ENCODE measurements around the gene CFAP74.

CFAP74 gene

DNA sequence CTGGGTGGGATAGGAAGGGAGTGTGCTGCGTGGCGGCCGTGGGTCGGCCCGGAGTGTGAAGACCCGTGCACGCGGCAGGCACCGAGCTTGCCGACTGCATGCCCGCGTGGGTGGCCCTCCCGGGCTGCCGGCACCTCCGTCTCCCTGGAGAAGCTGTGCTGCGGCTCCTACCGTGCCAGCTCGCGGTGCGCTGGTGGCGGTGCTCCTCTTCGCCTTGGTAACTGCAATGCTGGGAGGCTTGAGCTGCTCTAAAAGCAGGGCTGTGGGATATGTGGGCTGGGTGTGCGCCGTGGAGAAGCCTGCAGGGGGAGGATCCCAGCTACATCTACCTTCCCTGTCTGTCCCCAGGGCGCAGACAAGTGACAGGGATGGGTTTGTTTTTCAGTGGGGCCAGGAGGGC lies 18.0 kb upstream of the CFAP74 start:
- no peak for DNase-seq (ENCODE audit: low read depth)

DNA sequence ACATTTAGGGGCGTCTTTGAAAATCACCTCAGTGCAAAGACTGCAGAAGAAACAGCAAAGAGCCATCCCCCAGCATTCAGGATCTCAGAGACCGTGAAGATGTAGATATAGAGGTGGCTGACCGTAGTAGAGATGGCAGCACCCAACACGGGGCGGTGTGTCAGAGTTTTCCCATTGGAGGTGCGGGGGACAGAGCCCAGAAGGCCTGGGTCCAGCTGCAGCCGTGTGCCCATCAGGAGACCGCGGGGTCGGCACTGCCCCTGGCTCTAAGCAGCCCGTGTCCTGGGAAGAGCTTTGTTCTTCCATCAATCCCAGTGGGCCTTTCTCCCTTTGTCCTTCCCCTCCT lies 16.7 kb upstream of the CFAP74 start:
- DNase-seq (ENCODE audit: low read depth), result no peak

DNA sequence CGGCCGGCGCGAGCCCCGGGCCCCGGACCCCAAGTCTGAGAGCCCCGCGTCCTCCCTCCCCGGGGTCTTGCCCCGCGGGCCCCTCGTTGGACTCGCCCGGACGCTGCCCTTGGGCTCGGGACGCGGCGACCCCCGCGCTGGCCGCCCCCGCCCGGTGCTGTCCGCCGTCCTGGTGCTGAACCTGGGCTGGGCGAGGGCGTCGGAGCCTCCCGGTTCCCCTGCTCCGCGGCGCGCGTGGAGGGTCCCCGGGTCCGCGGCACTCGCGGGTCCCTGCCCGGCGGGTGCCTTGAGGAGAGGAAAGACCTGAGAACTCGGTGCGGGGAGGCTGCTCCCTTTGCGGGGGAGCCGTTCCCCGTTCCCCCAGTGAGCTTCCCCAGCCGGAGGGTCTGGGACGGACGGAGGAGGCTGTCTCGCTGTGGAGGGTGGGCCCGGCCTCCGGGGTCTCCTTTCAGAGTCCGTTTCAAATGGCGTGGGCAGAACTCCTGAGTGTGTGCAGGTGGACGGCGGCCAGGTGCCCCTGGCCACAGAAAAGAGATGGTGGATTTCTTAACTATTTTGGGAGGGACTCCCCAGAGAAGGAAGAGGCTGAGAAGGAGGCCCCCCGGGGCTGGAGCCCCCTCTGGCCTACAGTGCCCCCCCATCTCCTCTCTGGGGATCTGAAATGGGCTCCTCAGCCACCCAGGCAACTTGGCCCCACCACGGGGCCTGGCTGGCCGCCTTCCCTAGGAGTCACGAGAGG lies 16.2 kb upstream of the CFAP74 start:
- no peak for DNase-seq (ENCODE audit: low read depth)

DNA sequence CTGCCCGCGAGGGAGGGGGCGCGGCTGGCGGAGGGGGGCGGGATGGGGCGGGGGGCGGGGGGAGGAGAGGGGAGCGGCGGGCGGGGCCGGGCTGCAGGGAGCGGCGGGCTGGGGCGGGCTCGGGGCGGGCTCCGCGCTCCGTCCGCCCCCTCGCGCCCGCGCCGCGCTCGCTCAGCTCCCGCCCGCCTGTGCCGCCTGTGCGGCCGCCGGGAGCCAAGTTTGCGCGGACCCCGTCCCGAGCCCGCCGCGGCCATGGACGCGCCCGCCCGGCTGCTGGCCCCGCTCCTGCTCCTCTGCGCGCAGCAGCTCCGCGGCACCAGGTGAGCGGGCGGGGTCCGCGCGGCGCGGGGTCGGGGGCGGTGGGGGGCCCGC lies 15.6 kb upstream of the CFAP74 start, which contains the start of gene GABRD:
TSS of gene GABRD (plus strand) at position 174 of the 372 bp plus-strand sequence. CDS start at position 253, 79 bp downstream.
- no peak for DNase-seq (ENCODE audit: low read depth)

DNA sequence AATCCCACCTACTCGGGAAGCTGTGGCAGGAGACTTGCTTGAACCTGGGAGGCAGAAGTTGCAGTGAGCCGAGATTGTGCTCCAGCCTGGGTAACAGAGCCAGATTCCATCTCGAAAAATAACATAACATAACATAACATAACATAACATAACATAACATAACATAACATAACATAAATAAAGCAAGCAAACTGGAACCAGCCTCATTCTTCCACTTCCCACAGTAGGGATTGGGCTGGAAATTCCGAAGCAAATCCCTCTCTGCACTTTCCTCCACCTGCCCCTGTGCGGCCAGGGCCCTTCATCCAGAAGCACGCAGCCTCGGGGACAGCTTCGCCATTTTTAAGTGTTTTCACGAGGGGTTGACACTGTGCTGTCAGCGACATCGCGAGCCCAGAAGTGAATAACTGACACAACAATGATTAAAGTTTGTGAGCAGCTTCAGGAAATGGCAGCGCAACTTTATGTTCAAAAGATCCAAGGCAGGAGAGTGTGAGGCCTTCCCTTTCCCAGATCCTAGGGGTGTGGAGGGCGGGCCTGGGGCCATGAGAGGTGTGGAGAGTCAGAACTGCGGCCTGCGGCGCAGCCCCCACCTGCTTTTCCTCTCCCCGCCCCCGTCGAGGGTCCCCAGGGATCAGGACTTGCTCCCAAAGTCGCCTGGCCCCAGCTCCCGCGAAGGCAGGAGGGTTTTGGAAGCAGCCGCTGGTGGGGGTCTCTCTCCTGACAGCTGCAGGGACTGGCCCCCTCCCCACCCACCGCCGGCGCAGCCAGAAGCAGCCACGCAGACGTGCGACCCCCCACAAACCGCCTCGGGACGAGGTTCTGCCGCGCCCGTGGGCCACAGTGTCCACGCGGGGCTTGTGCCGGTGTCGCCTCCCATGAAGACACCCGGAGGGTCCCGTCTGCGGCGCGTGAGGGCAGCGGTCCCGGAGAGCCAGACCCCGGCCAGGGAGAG lies 14.9 kb upstream of the CFAP74 start:
- no peak for DNase-seq (ENCODE audit: low read depth)

DNA sequence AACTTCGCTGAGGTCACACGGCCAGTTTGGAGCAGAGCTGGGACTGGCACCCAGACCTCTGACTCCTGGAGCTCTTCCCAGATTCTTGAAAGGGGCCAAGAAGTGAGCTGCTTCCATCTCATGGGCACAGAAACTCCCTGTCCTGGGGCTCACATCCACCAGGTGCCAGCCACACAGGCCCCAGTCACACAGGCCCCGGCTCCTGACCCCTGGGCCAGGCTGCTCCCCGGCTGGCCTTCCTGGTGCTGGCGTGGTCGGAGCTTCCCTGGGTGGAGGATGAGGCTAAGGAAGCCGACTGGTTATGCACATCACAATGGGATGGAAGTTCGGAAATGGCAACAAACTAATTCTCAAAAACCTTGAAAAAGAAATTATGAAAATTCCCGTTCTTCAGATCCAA lies 12.5 kb upstream of the CFAP74 start:
- DNase-seq (ENCODE audit: low read depth), result no peak

DNA sequence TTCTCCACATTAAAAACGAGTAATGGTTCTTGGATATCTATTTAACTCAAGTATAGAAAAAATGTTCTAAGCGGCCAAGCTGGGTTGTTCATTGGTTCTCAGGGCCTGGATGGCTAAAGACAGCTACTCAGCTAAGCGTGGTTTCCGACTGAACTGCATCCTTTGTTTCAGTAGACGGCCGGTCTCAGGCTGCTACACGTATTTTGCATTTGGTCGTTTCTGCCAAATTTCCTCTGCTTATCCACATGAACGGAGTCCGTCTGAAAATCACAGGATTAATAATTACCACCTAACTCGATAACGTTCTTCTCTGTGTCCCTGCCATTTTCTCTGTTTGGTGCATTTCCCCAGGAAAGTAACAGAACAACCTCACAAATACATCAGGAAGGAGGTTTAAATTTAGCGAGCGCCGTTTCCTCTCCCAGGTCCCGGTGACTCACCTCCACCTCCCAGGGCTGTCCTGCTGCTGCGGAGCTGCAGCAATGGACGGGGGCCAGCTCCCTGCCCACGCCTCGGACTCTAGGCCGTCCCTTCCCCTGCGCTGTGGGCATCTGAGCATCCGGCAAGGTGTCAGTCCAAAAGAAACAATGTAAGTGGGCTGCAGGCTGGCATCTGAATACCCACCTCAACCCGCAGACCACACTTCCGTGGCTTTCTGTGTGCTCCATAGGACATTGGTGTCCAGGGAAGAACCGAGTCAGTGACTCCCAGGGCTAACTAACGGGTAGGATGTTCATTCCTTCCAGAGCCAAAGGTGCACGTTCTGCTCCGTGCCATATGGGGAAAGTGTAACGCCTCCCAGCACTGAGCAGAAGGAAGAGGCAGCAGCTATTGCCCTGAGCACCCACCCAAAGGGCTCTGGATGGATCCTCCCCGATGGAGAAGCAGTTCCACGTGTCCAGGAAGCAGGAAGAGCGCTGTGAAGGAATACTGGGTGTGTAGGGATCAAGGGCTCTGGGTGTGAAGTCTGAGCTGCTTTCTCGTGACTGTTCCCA lies 11.5 kb upstream of the CFAP74 start:
- DNase-seq (ENCODE audit: low read depth), result no peak

DNA sequence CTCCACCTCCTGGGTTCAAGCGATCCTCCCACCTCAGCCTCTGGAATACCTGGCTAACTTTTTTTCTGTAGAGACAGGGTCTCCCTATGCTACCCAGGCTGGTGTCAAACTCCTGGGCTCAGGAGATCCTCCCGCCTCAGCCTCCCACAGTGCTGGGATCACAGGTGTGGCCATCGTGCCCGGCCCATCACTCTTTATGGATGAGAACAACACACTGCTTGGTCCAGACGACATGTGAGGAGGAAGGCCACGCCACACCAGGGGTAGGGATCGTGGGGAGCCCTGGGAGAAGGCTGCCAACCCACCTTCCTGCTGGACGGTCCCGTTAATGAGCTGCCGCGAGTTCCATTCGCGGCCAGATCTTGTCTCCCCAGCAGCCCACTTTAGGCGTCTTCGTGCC lies 10.6 kb upstream of the CFAP74 start:
- DNase-seq (ENCODE audit: low read depth), result no peak

DNA sequence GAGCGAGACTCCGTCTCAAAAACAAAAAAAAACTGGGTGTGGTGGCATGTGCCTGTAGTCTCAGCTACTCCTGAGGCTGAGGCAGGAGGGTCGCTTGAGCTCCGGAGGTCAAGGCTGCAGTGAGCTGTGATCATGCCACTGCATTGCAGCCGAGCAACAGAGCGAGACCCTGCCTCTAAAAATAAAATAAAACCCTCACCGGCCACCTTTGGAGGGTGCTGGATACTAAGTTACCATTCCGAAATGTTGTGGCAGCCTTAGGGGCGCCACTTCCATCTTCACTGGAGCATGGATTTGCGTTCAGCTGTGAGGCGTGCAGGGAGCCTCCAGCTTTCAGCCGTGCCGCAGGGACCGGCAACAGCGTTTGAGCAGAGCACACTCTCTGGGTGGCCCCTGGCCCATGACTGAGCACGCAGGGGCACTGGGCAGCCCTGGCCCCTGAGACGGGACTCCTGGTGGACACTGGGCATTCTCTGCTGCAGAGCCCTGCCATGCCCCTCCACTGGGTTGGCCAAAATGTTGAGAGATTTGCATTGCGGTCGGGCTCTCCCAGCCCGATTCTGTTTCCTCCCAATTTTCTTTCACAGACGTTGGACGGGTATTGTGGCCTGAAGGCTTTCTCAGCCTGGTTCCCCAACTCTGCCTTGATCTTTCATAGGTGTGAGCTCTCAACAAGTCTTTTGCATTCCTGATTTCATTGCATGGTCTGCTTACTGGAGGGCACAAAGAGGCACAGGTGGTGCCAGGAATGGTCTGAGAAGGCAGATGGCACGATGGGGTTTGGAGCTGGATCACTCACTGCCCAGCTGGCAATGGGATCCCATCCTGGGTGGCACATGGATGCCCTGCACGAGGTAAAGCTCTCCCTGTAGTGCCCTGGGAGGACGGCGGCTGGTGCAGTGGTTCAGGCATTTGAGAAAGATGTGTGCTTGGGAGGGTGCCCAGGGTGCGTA lies 5.8 kb upstream of the CFAP74 start:
- no peak for DNase-seq (ENCODE audit: low read depth)

DNA sequence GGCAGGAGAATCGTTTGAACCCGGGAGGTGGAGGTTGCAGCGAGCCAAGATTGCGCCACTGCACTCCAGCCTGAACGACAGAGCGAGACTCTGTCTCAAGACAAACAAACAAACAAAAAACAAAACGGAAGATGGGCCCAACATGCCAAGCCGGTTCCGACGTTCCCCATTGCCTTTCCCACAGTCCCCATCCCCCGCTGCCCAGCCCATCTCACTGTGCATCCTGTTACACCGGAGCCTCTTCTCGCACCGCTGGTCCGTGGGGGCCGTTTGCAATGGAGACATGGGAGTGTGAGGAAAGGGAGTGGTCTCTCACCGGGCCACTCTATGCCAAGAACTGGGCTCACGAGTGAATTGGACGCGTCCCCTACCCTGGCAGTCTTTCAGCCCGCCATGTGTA lies 1.3 kb upstream of the CFAP74 start:
- no peak for DNase-seq (ENCODE audit: low read depth)

DNA sequence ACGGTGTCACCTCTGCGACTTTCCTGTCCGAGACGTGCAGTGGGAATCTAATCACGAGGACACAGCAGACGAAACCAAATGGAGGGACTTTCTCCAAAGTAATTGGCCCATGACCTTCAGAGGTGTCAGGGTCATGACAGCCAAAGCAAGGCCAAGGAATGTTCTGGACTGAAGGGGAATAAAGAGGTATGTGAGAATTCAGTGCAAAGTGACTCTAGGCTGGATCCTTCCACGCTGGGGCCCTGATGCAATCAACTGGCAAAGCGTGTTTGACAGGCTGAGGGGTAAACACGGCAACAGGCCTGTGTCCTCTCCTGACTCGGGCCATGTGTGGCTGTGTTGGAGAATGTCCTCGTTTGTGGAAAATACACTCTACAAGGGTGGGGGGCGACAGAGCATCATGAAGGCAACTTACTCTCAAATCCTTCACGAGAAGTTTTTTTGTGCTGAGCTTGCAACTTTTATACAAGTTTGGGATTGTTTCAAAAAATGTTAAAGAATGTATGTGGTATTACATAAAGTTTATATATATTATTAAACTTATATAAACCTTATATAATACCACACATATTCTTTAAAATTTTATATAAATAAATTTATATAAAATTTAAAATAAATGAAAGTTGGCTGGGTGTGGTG lies 1.7 kb downstream of the CFAP74 start:
- no peak for DNase-seq (ENCODE audit: low read depth)

DNA sequence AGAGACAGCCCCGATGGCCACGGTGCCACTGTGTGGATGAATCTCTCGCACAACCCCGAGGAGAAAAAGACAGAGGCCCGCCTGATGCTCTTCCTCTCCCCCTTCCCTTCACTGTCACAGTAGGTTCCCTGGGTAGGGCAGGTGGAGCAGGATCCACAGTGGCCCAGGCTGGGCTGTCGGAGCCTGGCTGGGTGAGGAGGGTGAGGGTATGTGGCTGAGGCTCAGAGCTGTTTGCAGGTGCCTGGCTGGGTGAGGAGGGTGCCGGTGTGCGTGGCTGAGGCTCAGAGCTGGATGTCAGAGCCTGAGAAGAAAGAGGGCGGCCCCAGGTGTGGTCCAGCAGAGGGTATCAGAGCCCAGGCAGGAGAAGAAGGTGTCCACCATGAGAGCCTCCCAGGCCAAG lies 2.7 kb downstream of the CFAP74 start:
- no peak for DNase-seq (ENCODE audit: low read depth)

DNA sequence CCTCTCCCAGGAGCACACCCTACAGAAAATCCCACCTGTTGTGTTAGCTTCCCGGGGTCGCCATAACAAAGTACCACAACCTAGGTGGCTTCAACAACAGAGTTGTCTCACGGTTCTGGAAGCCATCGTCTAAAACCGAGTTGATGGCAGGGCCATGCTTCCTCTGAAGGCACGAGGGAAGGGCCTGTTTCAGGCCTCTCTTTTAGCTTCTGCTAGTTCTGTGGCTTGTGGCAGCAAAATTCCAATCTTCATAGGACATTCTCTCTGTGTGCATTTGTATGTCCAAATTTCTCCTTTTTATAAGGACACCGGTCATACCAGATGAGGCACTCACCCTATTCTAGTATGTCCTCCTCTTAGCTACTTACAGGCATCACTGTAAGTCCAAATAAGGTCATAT lies 3.2 kb downstream of the CFAP74 start:
- no peak for DNase-seq (ENCODE audit: low read depth)

DNA sequence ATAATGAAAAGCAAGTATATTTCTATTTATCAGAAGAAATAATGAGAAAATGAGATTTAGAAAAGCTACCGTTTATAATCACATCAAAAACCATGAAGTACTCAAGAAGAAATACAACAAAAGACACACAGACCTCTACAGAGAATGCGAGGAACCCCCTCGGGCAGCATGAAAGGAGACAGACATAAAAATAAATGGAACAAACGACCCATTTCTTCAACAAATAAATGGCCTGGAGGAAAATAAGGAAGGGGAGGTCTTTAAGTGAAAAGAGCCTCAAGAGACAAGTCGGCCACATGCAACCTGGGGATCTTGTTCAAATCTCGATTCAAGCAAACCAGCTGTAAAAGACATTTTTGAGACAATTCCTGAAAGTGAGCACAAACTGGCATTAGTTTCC lies 6.0 kb downstream of the CFAP74 start:
- no peak for DNase-seq (ENCODE audit: low read depth)

DNA sequence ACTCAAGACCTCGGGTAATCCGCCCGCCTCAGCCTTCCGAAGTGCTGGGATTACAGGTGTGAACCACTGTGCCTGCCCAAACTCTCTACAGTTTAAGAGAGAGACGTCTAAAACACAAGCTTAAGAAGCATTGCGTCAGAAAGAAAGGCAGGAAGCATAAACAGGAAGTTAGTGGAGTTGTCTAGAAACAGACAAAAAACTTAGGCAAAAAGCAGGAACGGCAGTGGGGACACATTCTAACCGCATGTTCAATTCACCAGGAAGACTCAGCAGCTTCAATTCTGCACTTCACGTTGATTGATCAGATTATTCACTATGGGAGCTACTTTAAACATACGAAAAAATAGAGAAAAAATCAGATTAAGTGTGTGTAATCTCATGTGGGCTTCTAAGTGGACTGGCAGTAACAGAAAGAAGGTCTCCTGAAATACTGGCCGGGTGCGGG lies 7.4 kb downstream of the CFAP74 start:
- DNase-seq (ENCODE audit: low read depth), result no peak

DNA sequence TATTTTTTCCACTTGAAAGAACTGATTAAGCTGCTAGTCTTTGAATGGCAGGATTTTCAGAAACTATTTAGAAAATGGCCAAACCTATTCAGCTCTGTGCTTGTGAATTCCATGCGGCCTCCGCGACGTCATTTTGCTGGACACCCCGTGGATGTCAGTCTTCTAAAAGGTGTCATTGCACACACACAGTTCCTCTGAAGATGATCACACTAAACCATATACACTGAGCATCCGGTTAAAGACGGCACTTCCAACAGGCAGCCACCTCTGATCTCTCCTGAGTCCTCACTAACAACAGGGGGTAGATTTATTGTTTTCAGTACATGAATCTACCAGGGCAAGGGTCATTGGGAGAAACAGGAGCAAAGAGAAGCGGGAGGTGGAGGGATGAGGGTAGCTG lies 9.1 kb downstream of the CFAP74 start:
- DNase-seq (ENCODE audit: low read depth), result no peak

DNA sequence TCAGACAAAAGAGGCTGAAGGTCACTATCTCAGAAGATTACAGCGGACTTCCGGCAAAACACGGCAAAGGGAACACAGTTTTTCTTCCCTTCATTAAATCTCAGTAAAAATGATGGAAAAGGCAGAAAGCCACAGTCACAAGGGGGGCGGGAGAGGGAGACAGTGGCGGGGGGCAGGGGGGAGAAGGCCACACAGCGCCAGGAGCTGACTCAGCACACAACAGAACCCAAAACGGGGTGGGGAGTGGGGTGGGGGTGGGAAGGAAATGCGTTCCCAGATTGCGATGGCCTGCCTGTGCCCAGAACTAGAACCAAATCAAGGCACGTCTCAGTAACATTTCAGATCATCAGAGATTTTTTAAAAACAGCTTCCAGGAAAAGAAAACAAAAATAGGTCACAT lies 13.4 kb downstream of the CFAP74 start:
- DNase-seq (ENCODE audit: low read depth), result no peak

DNA sequence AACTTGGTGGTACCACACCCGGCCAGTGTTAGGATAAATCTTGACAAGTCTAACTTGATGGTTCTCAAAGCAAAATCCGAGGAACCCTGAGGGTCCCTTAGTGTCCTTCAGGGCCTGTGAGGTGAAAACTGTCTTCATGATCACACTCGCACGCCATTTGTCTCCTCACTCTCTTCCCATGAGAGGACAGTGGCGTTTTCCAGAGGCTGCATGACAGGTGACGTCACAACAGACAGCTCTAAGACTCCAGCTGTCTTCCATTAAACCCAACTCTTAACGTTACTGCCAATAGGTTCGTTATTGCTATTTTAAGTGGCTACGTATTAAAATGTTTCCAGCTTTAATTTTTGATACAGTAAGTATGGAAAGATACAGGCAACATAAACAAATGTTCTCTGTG lies 13.8 kb downstream of the CFAP74 start:
- peak; percentile 34 for DNase-seq (ENCODE audit: low read depth)

DNA sequence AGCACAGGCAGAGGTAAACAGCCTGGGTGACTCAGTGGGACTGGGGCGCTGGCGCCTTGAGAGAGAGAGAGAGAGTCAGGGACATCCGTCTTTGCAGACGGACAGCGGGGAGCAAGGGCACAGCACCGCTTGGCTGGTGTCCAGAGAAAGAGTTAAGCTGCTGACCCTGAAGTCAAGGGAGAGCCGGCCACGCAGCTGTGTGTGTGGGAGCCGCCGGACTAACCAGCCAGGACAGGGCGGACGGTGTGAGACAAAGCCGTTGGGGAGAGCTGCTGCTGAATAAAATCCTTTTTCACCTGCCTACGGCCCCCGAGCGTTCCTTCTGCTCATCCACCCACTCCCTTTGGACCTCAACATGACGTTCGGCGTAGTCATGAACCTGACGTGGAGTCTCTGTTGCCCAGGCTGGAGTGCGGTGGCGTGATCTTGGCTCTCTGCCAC lies 14.5 kb downstream of the CFAP74 start:
- DNase-seq (ENCODE audit: low read depth), result no peak
